ENCODE results near the gene TMEM151B.

DNA sequence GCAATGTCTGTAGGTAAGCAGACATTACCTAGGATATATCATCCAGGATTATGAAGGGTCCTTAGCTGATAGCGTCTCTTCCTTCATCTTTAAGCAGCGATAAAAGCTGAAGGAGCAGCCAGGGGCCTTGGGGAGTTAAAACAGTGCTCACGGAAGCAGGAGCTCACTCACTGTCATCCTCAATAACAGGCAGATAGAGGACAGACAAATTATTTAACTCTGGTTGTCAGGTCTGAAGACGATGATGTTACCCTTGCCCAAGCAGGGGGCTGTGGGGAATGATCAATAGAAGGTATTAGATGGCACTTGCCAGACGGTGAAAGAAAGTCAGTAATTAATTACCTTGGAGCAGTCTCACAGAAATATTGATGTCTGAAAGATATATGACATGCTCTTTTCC, 59.6 kb downstream of the TMEM151B start:
- TF ChIP-seq, protein P1, sequence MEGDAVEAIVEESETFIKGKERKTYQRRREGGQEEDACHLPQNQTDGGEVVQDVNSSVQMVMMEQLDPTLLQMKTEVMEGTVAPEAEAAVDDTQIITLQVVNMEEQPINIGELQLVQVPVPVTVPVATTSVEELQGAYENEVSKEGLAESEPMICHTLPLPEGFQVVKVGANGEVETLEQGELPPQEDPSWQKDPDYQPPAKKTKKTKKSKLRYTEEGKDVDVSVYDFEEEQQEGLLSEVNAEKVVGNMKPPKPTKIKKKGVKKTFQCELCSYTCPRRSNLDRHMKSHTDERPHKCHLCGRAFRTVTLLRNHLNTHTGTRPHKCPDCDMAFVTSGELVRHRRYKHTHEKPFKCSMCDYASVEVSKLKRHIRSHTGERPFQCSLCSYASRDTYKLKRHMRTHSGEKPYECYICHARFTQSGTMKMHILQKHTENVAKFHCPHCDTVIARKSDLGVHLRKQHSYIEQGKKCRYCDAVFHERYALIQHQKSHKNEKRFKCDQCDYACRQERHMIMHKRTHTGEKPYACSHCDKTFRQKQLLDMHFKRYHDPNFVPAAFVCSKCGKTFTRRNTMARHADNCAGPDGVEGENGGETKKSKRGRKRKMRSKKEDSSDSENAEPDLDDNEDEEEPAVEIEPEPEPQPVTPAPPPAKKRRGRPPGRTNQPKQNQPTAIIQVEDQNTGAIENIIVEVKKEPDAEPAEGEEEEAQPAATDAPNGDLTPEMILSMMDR (IDR thresholded peaks at IDR 0.05; ENCODE audit: low read depth, low read length): no peak
- TF ChIP-seq, protein P2, sequence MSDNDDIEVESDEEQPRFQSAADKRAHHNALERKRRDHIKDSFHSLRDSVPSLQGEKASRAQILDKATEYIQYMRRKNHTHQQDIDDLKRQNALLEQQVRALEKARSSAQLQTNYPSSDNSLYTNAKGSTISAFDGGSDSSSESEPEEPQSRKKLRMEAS (IDR thresholded peaks at IDR 0.05; ENCODE audit: low read depth, low read length): no peak
- no peak for TF ChIP-seq POLR2A (IDR thresholded peaks at IDR 0.05; ENCODE audit: extremely low read depth, insufficient read length)
- no peak for TF ChIP-seq MYC (IDR thresholded peaks at IDR 0.05; ENCODE audit: low read depth, low read length)

Measured in NB4 (cell line).